ENCODE results near the gene ZP3. TPM values are rescaled to one million over a fixed set of nuclear protein-coding genes. Genes with fewer than 3 reads are reported as not detected.
A peak's percentile ranks its signal among the peaks of the same experiment; 100 is the strongest.
"Not testable (repeated sequence)": the region's sequence is repeated elsewhere in the genome, so short reads cannot be mapped to it uniquely, and the experiment has no call there.

ZP3 gene
- total RNA-seq, 4 donors from 2014 or later = 1.2 to 19.4 (median 2.4) TPM; not detected in 1

DNA sequence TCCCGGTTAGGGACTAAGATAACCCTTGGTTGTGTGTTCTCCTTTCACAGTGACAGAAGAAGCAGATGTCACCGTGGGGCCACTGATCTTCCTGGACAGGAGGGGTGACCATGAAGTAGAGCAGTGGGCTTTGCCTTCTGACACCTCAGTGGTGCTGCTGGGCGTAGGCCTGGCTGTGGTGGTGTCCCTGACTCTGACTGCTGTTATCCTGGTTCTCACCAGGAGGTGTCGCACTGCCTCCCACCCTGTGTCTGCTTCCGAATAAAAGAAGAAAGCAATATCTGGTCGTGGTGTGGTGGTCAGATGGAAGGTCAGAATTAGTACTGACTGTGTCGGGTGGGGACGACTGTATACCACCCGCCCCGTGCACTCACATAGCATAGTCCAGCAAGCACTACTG, 17.0 kb downstream of the ZP3 start:
- not testable (repeated sequence) for H3K4me3 ChIP-seq; H3K4me1 ChIP-seq; H3K27ac ChIP-seq; DNase-seq (ENCODE audit: low spot score in 2 of 2); H3K27me3 ChIP-seq; H3K9me3 ChIP-seq; H3K36me3 ChIP-seq
- 60 to 90% methylated on average over 1 to 2 of the region's 10 CpGs for WGBS, 2 donors

DNA sequence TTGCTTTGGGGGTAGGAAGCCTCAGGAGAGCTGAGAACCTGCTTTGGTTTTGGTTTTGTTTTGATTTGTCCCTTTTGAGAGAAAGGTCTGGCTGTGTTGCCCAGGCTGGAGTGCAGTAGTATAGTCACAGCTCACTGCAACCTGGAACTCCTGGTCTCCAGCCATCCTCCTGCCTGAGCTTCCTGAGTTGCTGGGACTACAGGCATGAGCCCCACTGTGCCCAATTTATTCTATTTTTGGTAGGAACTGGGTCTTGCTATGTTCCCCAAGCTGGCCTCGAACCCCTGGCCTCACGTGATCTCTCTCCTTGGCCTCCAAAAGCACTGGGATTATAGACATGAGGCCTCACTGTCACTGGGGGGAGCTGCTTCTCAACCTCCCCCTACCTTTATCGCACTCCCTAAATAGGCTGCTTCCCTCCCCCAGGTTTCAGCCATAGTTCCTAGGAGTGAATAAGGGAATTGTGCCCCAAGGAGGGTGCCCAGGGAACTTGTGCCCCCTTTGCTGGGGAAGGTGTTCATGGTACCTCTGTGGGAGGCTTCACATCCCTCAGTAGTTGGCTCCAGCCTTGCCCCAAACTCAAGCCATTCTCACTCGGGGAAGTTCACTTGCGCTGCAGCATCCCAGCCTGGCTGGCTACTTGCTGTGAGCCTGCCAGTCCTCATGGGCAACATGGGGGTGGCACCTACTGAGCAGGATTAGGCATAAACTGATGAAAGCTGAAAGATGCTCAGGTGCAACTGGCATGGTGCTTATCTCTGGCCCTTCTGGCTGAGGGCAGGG, 18.1 kb downstream of the ZP3 start:
- not testable (repeated sequence) for DNase-seq (ENCODE audit: low spot score in 2 of 2); H3K27me3 ChIP-seq; H3K4me3 ChIP-seq; H3K9me3 ChIP-seq; H3K4me1 ChIP-seq; H3K27ac ChIP-seq; H3K36me3 ChIP-seq
- WGBS, 2 donors = 92% methylated on average over 2 of the region's 5 CpGs; no CpG with 5 or more reads in 1 of the 2 donors

DNA sequence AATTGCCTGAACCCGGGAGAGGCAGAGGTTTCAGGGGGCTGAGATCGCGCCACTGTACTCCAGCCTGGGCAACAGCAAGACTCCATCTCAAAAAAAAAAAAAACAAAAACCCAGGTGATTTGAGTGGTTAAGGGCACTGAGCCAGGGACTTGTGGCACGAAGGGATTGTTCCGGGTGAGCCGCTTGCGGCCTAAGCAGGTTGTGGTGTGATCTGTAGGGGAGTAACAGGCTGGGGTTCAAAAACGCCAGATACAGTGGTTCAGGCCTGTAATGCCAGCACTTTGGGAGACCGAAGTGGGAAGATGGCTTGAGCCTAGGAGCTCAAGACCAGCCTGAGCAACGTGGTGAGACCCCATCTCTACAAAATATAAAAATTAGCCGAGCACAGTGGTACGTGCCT, 19.1 kb downstream of the ZP3 start:
- H3K27me3 ChIP-seq; H3K36me3 ChIP-seq; H3K27ac ChIP-seq; H3K4me1 ChIP-seq; DNase-seq (ENCODE audit: low spot score in 2 of 2); H3K9me3 ChIP-seq; H3K4me3 ChIP-seq: not testable (repeated sequence)
- WGBS, 2 donors = 82% methylated on average over 8 to 12 of the region's 12 CpGs

DNA sequence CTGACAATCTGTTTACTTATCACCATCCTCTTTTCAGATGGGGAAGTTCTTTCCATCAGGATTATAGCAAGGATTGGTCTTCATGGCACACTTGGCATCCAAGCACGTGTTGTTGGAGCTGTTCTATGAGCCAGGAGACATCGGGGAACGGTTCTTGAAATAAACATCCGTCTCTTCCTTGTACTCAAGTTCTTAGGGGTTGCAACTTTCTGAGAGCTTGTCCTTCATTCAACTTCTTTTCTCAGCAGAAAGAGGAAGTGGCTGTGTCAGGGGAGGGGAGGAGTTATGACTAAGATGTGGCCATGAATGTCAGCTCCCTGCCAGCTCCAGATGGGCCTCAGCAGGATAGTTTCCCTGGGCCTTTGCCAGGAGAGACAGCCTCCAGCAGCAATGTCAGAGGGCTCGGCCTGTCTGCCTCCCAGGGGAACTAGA, 20.8 kb downstream of the ZP3 start:
- not testable (repeated sequence) for H3K36me3 ChIP-seq, H3K27me3 ChIP-seq, H3K9me3 ChIP-seq, H3K4me1 ChIP-seq, H3K4me3 ChIP-seq
- peak in 1 of 2 donors; percentile 38 for TF ChIP-seq EP300 (IDR thresholded peaks at IDR 0.05)
- peak overlapping the region in 2 of 4 donors; percentile 53 to 75 for H3K27ac ChIP-seq
- WGBS, 2 donors = 0% methylated on average over 4 of the region's 5 CpGs
- DNase-seq (ENCODE audit: low spot score in 2 of 2) = peak in 1 of 2 donors; percentile 54

DNA sequence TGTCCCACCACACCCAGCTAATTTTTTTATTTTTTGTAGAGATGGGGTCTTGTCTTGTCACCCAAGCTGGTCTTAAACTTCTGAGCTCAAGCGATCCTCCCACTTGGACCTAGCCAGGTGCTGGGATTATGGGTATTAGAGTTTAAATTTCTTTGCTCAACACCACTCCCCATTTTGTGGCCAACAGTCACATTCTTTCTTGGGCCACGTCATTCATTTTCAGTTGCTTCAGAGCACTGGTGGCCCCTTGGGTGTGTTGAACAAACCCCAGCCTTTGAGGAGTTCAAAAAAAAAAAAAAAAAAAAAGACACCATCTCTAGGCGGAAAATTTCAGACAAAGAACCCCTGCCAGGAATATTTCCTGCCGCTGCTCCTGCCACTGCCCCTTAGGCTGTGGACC, 32.3 kb downstream of the ZP3 start:
- not testable (repeated sequence) for H3K27me3 ChIP-seq; H3K36me3 ChIP-seq; H3K27ac ChIP-seq; H3K4me3 ChIP-seq; DNase-seq (ENCODE audit: low spot score in 2 of 2); H3K9me3 ChIP-seq; H3K4me1 ChIP-seq
- whole genome bisulfite sequencing, 2 donors = no CpG with 5 or more reads among the region's 4 CpGs

DNA sequence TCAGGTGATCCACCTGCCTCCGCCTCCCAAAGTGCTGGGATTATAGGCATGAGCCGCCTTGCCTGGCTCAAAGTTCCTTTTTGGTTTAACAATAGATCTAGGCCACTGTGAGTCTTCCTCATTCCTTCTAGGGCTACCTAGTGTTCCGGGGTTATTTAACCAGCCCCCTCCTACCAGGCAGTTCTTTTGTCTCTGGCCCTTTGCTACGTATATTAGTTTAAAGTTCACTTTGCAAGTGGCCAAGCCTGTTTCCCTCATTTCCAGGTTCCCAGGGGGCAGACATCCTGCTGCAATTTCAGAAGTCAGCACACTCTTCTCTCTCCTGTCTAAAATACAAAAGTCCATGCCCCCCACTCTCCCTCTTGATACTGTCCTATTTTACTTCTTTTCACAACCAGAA, 33.8 kb downstream of the ZP3 start:
- DNase-seq (ENCODE audit: low spot score in 2 of 2); H3K27ac ChIP-seq; H3K27me3 ChIP-seq; H3K9me3 ChIP-seq; H3K4me3 ChIP-seq; H3K36me3 ChIP-seq; H3K4me1 ChIP-seq: not testable (repeated sequence)
- WGBS, 2 donors = 51 to 52% methylated on average over 2 of the region's 4 CpGs

DNA sequence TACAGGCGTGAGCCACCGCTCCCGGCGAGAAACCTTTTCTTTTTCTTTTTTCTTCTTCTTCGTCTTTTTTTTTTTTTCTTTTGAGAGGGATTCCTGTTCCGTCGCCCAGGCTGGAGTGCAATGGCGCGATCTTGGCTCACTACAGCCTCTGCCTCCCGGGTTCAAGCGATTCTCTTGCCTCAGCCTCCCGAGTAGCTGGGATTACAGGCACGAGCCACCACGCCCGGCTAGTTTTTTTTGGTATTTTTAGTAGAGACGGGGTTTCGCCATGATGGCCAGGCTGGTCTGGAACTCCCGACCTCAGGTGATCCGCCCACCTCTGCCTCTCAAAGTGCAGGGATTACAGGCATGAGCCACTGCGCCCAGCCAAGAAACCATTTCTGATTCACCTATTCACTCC, 36.0 kb downstream of the ZP3 start:
- DNase-seq (ENCODE audit: low spot score in 2 of 2); H3K4me1 ChIP-seq; H3K4me3 ChIP-seq; H3K27ac ChIP-seq; H3K9me3 ChIP-seq; H3K27me3 ChIP-seq; H3K36me3 ChIP-seq: not testable (repeated sequence)
- WGBS, 2 donors = 90 to 96% methylated on average over 14 to 15 of the region's 20 CpGs

DNA sequence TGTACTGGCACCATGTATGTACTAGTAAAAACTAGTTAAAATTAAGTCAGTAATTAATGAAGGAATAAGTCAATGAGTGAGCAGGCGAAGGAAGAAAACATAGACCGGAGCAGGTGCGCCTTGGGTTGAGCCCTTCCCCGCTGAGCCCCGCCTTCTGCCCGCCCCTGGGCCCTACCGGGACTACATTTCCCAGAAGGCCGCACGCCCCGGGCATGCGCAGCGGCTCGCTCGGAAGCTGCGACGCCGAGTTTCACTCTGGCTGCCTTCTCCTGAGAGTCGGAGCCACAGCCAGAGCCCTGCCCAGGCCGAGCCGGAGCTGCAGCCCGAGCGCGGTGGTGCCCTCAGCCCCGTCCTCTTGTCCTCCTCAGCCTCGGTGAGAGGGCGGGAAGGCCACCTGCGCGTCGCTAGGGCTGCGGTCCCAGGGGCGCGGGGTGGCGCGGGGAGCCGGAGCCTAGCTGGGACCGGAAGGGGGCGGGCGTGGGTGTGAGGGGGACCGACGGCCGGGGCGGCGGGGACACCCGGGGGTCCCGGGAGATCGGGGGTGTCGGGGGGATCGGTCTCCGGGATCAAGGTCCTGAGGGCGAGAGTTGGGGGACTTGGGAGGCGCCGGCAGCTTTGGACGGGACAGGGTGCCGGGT, 36.8 kb downstream of the ZP3 start, which contains the start of gene DTX2:
TSS of gene DTX2 (plus strand) at position 246 of the 638 bp plus-strand sequence. CDS start 18,801 bp downstream, outside the sequence.
- no CpG with 5 or more reads among the region's 54 CpGs for WGBS, 2 donors
- DNase-seq (ENCODE audit: low spot score in 2 of 2) = peak in 1 of 2 donors; percentile 17
- peak within 1 kb of the TSS in 3 of 4 donors; percentile 80 to 86 (median 82) for H3K27ac ChIP-seq
- H3K4me3 ChIP-seq = peak within 1 kb of the TSS; percentile 45 to 84 (median 62)
- not testable (repeated sequence) for H3K4me1 ChIP-seq, H3K36me3 ChIP-seq, H3K9me3 ChIP-seq, H3K27me3 ChIP-seq
- TF ChIP-seq, protein P1, sequence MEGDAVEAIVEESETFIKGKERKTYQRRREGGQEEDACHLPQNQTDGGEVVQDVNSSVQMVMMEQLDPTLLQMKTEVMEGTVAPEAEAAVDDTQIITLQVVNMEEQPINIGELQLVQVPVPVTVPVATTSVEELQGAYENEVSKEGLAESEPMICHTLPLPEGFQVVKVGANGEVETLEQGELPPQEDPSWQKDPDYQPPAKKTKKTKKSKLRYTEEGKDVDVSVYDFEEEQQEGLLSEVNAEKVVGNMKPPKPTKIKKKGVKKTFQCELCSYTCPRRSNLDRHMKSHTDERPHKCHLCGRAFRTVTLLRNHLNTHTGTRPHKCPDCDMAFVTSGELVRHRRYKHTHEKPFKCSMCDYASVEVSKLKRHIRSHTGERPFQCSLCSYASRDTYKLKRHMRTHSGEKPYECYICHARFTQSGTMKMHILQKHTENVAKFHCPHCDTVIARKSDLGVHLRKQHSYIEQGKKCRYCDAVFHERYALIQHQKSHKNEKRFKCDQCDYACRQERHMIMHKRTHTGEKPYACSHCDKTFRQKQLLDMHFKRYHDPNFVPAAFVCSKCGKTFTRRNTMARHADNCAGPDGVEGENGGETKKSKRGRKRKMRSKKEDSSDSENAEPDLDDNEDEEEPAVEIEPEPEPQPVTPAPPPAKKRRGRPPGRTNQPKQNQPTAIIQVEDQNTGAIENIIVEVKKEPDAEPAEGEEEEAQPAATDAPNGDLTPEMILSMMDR (IDR thresholded peaks at IDR 0.05) = peak in 2 of 5 experiments; percentile 13 to 25

DNA sequence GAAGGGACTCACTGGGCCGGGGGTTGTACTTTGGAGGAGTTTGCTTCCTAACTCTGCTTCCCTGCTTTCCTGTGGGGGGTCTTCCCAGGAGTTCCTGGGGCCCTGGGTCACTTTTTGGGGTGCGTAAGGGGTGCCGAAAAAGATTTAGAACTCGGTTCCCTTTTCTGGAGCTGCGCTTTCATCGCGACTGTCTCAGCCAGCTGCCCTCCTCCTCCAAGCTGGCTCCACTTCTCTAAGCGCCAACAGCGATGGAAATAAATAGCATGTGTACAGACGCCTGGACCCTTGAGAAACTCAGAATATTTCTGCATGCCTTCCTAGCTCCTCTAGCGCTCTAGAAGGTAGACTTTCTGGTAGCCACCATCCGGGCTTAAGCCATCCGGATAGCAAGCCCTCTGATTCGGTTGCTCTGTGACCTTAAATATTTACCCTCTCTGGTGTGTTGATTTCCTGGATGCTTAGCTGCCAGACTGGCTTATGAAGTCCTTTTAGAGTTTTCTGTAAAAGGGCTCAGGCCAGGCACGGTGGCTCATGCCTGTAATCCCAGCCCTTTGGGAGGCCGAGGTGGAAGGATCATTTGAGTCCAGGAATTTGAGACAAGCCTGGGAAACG, 37.6 kb downstream of the ZP3 start:
- not testable (repeated sequence) for H3K9me3 ChIP-seq; H3K36me3 ChIP-seq; H3K27me3 ChIP-seq; H3K27ac ChIP-seq; H3K4me3 ChIP-seq; DNase-seq (ENCODE audit: low spot score in 2 of 2)
- peaks cover 0 to 11% (median 5%) of the 10 kb centered on the region in 4 donors for H3K4me1 ChIP-seq
- no CpG with 5 or more reads among the region's 17 CpGs for WGBS, 2 donors

DNA sequence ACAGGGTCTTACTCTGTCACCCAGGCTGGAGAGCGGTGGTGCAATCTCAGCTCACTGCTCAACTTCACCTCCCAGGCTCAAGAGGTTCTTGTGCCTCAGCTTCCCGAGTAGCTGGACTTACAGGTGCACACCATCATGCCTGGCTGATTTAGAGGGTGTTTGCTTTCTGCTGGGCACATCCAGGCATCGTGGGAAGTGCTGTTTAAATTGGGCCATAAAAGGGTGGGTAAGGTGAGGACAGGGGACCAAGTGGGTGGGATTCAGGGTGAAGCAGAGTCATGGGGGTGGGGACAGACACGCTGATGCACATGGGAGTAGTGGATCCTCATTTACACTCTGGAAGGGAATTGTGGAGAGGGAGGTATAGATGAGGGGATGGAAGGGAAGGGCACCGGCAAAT, 40.2 kb downstream of the ZP3 start:
- 61 to 78% methylated on average over 3 to 5 of the region's 5 CpGs for WGBS, 2 donors
- not testable (repeated sequence) for DNase-seq (ENCODE audit: low spot score in 2 of 2)

DNA sequence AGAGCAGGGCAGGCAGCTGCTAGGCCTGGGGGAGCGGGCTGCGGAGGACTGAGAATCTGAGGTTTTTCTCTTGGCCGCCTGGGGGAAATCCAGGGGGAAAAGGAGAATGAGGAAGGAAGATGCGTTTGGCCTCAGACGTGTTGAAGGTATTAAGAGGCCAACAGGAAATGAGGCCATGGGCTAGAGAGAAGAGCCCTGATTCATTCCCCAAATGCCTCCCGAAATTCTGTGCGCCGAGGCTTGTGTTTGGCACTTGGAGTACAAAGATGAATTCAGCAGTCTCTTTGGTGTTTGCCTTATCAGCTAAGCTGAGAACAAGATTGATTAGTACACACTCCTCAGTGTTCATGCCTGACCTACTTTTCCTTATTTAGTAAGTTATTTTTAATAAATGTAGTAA, 41.2 kb downstream of the ZP3 start:
- H3K4me3 ChIP-seq; H3K9me3 ChIP-seq; H3K36me3 ChIP-seq; DNase-seq (ENCODE audit: low spot score in 2 of 2); H3K27me3 ChIP-seq; H3K27ac ChIP-seq: not testable (repeated sequence)
- WGBS, 2 donors = no CpG with 5 or more reads among the region's 8 CpGs
- peaks cover 0 to 14% (median 5%) of the 10 kb centered on the region in 4 donors for H3K4me1 ChIP-seq

More for the DNA sequence above, 40.2 kb downstream of the ZP3 start:
- not testable (repeated sequence) for H3K27me3 ChIP-seq, H3K9me3 ChIP-seq, H3K36me3 ChIP-seq, H3K4me3 ChIP-seq, H3K27ac ChIP-seq
- H3K4me1 ChIP-seq = peaks cover 0 to 14% (median 5%) of the 10 kb centered on the region in 4 donors

DNA sequence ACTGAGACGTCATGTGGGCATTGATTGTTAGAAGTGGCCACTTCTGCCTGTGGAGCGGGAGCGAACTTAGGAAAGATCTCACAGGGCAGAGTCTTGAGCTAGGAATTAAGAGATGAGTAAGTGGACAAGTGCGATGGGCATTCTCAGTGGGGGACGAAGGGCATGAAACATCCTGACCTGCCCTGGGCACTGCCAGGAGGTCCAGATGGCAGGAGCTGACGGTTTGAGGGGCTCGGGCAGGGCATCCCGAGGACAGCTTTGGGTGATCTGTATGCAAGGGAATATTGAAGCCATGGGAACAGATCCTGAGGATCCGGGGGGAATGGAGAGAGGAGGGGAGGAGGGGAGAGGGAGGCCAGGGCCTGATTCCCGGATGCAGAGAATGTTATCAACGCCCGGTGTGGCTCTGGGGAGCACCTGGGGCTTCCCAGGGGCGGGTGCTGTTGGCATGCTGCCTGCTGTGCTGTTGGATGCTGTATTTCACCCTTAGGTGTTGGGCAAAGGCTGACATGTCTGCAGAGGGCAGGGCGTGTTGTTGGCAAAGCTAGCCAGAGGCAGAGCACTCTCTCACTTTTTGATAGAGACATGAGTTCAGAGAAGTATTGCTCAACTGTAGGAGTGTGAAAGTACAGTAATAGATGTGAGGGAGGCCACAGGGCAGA, 43.1 kb downstream of the ZP3 start:
- DNase-seq (ENCODE audit: low spot score in 2 of 2); H3K9me3 ChIP-seq; H3K27me3 ChIP-seq; H3K27ac ChIP-seq; H3K4me3 ChIP-seq; H3K36me3 ChIP-seq: not testable (repeated sequence)
- H3K4me1 ChIP-seq = peaks cover 0 to 14% (median 5%) of the 10 kb centered on the region in 4 donors
- 79 to 82% methylated on average over 10 of the region's 14 CpGs for WGBS, 2 donors
